IPS-NIHi7 (cell line): ENCODE data around the gene ANKRD53.

ENCODE experiments used
- DNase-seq: peaks from one replicate; pipeline ENCODE4 v3.0.0; 2012; ENCODE audit warnings: mixed read lengths; ENCODE audit errors: extremely low spot score

Gene ANKRD53, protein sequence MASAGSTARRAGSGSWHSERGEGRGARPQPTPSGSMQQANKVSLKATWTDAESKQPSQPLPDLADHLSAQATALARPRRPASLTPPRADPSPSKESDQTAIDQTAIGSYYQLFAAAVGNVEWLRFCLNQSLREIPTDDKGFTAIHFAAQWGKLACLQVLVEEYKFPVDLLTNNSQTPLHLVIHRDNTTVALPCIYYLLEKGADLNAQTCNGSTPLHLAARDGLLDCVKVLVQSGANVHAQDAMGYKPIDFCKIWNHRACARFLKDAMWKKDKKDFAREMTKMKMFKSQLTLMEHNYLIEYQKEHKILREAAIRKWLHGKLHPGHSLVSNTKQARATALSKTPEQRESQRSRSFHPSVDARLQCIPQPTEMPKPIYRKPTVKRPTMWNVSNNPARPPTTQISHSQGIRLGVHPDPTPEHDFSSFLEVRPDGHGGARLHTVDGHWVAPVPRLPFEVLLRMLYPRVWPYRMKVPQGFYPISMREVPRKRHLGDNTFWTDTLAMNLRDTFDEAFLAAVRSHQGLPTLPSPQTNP

DNA sequence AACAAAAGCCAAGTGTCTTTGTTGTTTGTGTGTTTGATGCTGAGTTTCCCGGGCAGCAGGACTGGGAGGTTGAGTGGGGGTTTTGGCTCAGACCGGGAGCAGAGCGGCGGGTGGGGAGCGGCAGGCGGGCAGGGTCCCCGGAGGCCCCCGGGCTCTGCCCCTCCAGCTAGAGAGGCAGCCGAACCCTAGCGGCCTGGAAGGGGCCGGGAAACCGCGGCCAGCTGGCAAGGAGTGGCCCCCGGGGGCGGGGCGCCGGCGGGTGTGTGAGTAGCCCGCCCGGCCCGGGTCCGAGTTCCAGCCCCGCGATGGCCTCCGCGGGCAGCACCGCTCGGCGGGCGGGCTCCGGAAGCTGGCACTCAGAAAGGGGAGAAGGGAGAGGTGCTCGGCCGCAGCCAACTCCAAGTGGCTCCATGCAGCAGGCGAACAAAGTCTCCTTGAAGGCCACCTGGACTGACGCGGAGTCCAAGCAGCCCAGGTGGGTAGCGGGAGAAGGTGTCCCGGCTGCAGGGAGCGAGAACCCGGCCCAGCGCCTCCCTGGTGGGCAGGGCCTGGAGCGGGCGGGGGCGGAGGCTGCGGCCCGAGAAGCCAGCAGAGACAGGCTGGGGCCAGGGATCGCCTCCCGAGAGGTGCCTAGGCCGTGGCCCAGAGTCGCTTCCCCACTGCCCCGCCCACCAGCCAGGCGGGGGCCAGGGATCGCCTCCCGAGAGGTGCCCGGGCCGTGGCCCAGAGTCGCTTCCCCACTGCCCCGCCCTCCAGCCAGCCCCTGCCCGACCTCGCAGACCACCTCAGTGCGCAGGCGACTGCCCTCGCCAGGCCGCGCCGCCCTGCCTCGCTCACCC, at the start of gene ANKRD53:
ANKRD53 (plus strand) TSS at position 290 of the 839 bp plus-strand sequence; CDS start at position 306, 16 bp downstream.
- DNase-seq = peak; percentile 63

DNA sequence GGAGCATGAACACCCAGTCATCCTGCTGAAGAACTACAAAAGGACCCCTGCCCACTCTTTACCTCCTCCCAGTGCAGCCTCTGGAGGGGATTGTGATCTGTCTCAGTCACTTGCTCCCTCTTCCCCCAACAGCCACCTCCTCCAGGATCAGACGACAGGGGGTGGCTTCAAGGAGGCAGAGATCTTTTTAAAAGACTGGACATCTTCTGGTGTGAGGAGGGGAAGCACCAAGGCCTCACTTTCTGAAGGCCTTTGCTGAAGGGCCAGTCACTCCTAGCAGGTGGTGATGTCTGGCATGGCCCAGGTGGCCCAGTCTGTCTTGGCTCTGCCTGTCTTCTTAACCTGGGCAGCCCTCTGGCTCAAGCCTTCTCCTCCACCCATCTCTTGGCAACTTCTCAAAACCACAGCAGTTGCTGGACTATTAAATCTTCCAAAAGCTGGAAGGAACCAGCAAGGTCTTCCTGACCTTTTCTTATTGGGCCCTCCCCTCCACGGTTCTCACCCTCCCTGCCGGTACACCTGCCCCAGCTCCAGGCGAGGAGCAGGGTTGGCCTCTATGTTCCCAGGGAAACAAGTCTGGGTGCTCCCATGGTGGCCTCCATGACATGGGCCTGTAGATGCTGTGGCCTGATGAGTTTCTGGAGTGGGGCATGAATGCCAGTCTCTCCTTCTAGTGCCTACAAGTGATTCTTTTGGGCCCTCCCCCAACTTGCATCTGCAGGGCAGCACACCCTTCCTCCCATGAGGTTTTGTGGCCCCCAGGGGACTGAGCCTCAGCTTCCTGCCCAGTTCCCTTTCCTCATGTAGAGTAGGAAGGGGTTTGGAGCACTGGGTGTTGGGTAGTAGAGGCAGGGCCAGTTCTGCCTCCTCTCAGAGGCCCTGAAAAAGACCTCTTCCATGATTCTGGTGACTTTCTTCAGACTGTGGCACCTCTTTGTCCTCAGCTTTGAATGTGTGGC, 47.8 kb upstream of the ANKRD53 start:
- peak; percentile 1 for DNase-seq

DNA sequence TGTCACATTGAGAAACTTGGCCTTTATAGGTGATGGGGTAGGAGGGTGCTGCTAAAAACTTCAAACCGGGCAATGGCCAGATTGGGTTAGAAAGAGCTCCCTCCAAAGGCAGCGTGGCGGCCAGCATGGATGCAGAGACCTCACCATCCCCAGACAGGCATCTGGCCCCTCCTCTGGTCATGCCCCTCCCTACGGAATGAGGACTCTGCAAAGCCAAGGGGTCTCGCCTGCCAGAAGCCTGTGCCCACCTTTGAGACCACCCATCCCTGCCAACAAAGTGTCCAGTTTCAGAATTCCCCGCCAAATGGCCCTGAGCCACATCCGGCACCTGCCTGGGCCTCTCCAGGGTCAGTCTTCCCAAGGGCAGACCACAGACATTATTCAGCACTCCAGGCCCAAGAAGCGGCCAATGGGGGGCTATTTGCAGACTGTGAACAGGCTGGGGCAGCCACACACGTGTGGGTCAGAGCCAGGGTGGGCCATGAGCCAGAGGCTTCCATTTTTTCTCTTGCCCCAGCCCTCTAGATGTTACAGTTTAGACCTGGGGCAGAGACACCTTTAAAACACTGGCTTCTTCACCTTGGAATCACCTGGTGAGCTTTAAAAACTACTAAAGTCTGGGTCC, 46.9 kb upstream of the ANKRD53 start:
- DNase-seq = peak; percentile 33

DNA sequence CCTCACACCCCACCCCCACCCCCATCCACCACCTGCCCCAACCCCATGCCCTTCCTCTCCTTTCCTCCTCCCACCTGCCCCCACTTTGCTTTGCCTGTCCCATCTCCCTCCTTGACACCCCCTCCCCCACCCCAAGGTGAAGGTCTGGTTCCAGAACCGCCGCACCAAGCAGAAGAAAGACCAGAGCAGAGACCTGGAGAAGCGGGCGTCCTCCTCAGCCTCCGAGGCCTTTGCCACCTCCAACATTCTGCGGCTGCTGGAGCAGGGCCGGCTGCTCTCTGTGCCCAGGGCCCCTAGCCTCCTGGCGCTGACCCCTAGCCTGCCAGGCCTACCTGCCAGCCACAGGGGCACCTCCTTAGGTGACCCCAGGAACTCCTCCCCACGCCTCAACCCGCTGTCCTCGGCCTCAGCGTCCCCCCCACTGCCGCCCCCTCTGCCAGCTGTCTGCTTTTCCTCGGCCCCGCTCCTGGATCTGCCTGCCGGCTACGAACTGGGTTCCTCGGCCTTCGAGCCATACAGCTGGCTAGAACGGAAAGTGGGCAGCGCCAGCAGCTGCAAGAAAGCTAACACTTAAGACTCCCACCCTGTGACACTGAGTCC, 45.7 kb upstream of the ANKRD53 start:
- peak; percentile 4 for DNase-seq

DNA sequence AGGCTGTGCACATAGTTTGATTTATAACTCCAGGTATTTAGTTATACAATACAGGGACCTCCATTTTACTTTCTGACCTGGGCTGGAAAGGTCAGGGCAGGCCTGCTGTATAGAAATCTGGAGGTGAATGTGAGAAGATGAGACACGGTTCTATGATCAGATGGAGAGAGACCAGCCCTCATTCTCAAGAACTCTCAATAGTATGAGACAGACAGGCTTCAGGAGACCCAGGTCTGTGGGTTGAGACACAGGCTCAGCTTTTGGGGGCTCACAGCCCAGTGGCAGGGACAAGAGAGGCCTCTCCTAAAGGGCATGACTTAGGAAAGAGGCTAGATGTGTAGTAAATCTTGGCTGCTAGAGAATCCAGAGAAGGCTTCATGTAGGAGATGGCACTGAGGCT, 43.4 kb upstream of the ANKRD53 start:
- DNase-seq = no peak

DNA sequence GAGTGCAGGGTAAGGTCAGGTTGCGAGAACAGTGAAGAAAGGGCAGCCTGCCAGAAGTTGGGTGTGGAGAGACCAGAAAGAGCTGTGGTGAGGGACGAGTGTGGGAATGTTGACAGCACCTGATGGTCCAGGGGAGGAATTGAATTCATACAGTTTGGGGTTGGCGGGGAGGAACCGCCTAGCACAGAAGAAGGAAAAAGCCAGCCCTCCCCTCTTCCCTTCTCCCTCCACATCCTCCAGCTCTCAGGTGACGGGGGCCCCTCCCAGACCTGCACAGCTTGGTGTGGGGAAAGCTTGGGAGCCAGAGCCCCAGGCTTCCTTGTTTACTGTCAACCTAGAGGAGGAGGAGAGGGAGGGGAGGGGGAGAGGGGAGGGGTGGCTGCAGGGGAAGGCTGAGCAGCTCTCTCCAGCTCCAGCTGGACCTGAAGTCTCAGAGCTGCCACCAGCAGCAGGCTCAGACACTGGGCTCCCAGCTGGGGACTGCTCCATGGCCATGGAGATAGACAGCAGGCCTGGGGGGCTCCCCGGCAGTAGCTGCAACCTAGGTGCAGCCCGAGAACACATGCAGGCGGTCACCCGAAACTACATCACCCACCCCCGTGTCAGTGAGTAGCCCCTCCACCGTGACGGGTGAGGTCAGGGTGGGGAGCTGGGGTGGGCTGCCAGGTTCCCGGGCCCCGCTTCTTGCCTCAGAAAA, 42.8 kb upstream of the ANKRD53 start, which contains the start of gene ATP6V1B1:
ATP6V1B1 (plus strand) TSS at position 433 of the 697 bp plus-strand sequence; CDS start at position 488, 55 bp downstream.
- DNase-seq = peak; percentile 50

DNA sequence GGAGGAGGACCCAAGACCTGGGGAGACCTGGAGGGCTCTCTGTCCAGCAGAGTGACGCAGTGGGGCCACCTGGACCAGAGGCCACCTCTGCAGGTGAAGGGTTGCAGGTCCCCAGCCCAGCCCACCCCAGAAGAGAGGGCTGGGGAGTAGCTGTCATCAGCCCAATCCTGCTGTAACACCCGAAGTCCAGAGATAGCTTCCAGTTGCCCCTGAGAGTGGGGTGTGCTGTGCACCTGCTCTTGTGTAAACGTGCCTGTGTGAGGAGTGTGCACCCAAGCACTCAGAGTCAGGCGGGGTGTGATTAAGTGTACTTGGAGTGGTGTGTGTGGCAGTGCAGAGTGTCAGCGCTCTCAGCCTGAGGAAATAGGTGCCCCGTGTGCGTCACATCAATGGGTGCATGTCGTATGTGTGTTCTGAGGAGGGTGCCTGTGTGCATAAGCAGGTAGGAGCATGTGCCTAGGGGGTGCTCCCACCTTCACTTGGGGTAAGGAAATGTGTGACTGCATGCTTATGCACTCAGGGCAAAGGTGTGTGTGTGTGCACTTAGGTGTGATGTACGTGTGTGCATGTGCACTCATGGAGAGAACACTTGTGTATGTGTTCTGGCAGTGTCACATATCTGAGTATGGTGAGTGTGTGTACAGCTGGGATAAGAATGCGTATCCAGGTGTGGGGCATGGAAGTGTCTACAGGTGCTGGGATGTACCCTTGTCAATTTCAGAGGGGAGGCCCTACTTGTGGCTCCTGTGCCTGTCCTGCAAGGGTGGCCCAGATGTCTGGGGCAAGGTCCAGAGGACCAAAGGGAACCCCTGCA, 42.1 kb upstream of the ANKRD53 start:
- no peak for DNase-seq

DNA sequence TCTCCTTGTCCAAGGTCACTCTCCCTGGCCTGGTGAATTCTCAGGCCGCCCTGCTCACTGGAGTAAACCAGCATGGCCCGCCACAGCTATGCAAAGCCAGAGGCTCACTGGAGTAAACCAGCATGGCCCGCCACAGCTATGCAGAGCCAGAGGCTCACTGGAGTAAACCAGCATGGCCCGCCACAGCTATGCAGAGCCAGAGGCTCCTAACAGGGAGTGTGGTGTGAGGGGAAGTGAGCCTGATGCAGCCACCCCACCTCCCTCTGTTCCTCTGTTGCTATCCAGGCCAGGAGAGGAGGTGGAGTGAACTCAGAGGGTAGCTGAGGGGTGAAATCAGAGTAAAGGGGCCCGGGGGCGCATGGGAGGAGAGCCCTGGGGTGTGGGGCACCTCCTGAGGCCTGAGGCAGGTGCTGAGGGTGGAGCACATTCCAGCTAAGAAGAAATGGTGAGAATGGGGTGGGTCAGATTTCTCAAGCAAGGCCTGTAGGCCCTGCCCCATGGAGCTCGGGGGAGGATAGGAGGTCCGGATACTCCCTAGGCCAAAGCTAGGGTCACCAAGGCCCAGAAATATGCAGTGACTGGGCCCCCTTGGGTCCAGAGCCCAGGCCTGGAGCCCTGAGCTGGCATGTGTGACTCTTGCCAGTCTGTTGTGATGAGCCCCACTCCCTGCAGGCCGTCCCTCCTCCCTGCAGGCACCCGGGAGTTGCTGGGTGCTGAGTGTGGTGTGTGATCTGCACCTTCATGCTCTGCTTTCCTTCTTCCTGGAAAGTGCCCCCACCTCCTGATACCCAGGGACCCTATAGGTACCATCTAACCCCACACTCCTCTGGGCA, 41.2 kb upstream of the ANKRD53 start:
- no peak for DNase-seq

DNA sequence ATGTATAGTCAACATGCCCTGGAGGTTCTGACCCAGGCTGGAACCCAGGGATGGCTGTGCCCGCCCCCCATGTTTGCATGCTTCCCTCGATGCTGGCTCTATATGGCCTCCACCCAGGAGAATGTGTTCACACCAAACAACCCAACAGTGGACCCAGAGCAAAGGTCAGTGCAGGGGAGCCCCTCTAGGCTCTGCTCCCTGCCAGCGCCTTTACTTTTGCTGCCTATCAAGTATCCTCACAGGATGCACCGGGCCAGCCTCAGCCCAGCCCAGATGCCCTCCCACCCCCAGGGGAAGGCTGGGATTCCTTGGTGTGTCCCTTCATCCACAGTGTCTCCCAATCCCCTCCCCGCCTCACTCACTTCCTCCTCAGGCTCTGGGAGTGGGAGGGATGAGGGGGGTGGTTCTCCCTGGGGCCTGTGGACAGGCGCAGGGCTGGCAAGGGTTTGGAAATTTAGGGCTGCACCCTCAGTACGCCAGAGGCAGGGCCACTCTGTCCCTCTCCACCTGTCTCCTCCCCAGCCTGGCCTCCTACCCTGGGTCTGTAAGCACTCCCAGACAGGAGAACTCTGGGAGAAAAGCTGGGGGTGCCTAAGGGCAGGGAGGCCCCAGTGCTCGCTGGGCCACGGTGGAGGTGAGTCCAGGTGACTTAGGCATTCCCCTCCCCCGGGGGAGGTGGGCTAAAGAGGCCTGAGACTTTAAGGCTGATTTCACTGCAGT, 40.4 kb upstream of the ANKRD53 start:
- no peak for DNase-seq

DNA sequence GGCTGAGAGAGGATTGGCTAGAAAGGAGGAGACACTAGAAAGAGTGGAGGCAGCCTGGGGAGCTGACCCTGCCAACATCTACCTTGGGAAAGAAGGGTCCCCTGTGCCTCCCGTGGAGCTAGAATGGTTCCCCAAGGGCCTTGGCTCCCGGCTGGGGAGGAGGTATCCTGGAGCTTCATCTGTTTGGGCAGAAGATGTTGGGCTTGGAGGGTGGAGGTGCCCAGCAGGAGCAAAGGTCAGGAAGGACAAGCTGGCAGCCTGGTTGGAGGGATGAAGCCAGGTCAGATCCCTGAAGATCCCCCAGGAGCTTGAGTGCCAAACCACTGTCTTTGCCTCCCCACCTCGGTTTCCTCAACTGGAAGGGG, 39.9 kb upstream of the ANKRD53 start:
- DNase-seq = no peak

DNA sequence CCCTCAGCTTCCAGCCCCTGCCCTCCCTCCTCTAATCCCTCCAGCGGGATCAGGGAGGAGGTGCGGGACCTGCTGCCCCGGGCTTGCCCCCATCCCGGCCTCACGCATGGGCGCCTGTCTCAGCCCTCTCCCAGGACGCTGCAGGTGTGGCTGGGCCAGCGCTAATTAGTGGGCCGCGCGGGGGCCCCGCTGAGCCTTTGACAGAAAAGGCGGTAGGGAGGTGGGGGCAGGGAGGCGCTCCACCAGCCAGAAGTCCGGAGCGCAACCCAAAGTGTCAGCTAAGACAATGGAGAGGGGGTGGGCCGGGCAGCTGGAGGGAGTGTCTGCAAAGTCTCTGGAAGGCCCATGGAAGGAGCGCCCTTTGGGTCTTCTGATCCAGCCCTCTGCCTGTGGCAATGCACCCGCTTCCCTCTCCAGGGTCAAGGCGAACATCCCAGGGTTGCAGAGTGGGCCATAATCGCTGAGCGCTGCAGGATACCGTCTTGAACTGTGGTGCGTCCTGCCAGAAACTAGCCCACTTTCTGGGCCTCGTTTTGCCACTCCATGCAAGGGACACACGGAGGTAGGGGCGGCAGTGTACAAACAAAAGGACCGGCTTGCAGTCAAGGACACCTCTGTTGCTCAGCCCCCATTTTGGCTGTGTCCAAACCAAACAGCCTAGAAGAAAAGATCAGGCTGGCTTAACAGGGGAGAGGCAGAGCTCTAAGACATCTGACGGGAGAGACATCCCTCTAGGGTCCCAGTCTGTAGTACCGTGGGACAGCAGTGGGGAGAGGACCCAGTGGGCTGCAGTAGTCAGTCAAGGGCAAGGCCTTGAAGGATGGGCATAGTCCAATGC, 39.2 kb upstream of the ANKRD53 start:
- peak; percentile 68 for DNase-seq

DNA sequence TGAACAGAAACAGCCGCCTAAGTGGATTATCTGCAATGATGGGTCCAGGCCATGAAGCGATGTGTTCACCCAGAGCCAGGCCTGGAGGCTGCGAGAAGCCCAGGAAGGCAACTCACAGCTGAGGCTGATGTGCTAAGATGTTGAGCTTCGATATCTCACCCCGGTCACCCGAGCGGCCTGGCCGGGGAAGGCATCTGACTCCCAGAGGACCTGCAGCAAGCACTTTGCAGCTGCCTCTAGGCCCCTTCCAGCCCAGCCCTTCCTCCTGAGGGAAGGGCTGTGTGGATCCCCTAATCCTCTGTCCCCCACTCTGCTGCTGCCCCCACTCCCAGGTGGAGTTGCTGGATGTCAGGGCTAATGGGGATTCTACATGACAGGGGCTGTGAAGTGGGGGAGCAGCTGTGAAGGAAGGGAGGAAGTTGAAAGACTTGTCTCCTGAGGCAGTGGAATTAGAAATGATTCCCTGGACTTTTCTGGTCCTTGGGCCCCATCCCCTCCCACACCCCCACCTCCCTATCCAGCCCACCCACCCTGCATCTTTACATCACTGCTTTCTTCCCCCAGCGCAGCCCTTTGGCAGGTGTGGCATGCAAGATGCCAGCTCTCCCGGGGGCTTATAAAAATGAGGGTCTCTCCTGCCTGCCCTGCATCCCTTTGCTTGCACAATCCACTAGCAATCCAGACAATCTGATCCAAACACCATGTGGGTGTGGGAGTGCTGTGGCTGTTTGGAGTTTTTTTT, 38.4 kb upstream of the ANKRD53 start:
- no peak for DNase-seq

DNA sequence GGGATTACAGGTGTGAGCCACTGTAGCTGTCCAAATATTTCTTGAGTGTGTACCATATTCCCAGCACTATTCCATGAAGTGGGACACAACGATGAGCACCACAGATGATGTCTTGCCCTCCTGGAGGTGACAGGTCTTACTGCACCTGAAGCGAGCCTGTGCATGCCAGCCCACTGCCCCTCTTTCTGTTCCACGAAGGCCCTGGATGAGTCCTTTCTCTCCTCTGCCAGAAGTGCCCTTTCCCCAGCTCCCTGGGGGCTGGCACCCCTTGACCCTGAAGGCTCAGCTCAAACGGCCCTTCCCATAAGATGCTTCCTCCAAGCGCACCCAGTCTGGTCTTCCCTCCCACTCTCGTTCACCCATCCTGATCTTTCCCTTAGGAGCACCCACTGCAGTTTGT, 37.2 kb upstream of the ANKRD53 start:
- no peak for DNase-seq

DNA sequence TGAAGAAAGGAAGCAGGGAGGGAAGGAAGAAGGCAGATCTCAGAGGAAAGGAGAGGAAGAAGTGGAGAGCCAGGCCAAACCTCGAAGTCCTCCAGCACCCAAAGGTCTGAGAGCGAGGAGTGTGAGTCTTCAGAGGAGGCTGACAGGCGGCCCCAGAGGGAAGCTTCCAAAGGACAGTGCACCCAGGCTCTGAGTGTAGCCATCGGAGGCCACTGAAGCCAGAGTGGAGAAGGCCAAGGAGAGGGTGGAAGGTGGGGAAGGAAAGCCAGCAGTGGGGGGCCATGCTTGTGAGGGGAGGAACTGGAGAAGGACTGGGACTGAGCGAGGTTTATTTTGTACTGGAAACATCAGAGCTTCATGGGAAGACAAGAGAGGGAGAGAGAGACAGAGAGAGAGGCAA, 36.7 kb upstream of the ANKRD53 start:
- no peak for DNase-seq

DNA sequence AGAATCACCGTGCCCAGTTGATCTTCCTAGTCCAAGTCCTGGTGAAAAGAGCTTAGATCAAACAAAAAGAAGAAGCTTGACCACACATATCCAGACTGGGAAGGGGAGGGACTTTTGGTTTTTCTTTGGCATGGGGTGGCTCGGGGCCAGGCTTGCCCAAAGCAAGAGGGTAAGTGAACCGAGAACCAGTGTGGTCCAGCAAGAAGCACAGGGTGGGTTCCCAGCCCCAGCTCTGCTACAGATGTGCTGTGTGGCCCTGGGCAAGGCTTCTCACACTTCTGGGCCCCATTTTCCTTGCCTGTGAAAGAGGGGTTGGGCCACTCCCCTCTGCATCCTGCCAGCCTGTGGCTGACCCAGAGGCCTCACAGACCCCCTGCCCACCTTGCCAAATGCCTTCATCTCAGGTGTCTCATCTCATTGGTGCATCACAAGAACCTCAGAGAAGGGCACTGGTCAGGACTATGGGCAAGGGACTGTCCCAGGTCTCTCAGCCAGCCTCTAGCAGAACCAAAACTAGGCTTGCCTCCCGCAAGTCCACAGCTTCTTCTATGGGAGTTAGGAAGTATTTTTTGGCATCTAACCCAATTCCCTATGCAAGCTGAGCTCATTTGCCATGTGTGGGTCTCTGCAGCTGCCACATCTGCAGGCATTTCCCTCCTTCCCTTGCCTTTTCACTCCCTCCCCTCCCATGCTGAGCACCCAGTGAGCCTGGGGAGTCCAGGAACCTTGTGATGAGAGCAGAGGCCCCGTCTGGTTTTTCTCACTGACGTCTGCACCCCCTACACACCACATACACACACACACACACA, 35.8 kb upstream of the ANKRD53 start:
- no peak for DNase-seq
